SH-SY5Y (cell line): ENCODE results near the gene TRPC6.

Experiments
- GATA2 ChIP-seq: IDR thresholded peaks from 2 replicates; pipeline ENCODE4 v1.6.1; 2011; ENCODE audit warnings: mild to moderate bottlenecking, low read depth, low read length
- GATA3 ChIP-seq: IDR thresholded peaks from 2 replicates; pipeline ENCODE4 v1.6.1; 2011; ENCODE audit warnings: low read depth, mild to moderate bottlenecking, low read length, moderate library complexity

DNA sequence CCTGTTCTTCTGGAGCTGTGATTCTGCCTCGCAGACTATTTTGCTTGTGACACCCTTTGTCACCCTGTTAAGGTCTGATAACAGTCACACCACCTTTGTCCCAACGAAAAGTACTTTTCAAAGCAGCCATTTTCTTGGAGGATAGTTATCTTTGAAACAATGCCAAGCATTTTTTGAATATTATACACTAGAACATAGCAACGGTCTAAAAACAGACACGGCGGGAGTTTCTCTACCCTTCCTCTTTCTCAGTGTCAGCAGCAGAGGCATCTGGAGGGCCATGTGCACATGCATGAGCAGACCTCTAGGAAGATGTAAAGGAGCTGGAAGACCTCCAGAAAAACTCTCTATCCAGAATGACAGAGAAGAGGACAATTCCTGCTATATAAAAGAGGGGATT is 86.5 kb downstream of the TRPC6 start:
- no peak for TF ChIP-seq GATA2
- no peak for TF ChIP-seq GATA3
